Retinal pigment epithelial cell (primary cell): ENCODE measurements around the gene PIP5KL1.

ENCODE experiments used
- DNase-seq: peaks from one replicate; pipeline ENCODE4 v3.0.0-alpha.2; 2010; ENCODE audit warnings: low read depth
- H3K4me3 ChIP-seq: 2 replicates; pipeline ENCODE4 v1.5.1; 2011; ENCODE audit warnings: mild to moderate bottlenecking, low read length, control low read depth, moderate library complexity
- TF ChIP-seq, protein P1 (sequence below): conservative IDR thresholded peaks from 2 replicates; pipeline ENCODE4 v1.5.1; 2011; ENCODE audit warnings: low read depth, low read length, control low read depth, inconsistent platforms

PIP5KL1 gene

DNA sequence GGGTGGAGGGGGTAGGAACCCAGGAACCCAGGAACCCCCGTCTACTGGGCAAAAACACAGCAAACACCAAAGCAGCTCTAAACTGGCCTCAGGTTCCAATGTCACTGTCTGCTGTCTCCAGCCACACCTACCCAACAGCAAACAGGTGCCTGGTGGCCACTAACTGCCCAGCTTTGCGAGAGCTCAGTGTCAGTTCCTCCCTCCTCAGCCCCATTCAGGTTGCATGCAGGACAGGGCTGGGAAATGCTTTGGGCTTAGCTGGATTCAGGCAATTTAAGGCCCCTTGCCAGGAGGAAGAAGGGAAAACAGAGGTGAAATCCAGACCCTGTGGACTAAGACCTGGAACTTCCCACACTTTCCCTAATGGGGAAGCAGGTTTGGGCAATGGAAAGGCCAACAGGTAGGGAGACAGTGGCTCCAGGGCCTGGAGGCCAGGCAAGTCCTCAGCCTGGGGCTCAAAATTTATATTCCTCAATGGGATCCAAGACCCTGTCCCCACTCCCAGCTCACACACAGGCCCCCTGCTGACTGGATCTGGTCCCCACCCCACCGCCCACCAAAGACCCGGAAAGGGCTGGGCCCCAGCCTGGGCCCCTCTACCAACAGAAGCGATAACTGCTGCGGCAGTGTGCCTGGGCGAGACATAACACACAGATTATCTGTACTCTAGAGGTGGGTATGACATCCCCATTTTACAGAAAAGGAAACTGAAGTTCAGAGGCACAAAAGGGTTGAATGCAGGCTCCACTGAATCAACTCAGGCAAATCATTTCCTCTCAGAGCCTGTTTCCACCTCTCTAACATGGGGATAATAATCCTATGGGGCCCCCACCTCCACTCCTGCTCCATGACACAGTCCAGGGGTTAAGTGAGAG, 46.7 kb upstream of the PIP5KL1 start:
- TF ChIP-seq, protein P1, sequence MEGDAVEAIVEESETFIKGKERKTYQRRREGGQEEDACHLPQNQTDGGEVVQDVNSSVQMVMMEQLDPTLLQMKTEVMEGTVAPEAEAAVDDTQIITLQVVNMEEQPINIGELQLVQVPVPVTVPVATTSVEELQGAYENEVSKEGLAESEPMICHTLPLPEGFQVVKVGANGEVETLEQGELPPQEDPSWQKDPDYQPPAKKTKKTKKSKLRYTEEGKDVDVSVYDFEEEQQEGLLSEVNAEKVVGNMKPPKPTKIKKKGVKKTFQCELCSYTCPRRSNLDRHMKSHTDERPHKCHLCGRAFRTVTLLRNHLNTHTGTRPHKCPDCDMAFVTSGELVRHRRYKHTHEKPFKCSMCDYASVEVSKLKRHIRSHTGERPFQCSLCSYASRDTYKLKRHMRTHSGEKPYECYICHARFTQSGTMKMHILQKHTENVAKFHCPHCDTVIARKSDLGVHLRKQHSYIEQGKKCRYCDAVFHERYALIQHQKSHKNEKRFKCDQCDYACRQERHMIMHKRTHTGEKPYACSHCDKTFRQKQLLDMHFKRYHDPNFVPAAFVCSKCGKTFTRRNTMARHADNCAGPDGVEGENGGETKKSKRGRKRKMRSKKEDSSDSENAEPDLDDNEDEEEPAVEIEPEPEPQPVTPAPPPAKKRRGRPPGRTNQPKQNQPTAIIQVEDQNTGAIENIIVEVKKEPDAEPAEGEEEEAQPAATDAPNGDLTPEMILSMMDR = no peak
- H3K4me3 ChIP-seq = peak overlapping the region; percentile 83
- no peak for DNase-seq

DNA sequence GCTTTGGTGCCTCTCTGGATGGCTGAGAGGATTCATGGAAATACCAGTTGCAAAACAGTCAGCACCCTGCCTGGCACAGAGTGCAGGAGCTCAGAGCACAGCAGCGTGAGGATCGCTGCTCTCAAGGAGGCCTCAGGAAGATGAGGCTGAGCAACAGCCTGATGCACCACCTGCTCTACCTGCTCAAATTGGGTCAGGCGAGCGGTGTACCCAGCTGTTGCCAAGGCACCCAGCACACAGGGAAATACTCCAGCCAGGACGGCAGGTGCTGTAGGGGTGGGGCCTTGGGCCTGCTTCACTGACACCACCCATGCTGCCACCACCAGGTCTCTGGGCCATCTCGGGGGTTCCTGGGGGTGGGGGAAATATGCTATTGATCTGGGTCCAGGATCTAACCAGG, 45.9 kb upstream of the PIP5KL1 start:
- no peak for DNase-seq
- no peak overlapping the region for H3K4me3 ChIP-seq
- TF ChIP-seq, protein P1 = no peak

DNA sequence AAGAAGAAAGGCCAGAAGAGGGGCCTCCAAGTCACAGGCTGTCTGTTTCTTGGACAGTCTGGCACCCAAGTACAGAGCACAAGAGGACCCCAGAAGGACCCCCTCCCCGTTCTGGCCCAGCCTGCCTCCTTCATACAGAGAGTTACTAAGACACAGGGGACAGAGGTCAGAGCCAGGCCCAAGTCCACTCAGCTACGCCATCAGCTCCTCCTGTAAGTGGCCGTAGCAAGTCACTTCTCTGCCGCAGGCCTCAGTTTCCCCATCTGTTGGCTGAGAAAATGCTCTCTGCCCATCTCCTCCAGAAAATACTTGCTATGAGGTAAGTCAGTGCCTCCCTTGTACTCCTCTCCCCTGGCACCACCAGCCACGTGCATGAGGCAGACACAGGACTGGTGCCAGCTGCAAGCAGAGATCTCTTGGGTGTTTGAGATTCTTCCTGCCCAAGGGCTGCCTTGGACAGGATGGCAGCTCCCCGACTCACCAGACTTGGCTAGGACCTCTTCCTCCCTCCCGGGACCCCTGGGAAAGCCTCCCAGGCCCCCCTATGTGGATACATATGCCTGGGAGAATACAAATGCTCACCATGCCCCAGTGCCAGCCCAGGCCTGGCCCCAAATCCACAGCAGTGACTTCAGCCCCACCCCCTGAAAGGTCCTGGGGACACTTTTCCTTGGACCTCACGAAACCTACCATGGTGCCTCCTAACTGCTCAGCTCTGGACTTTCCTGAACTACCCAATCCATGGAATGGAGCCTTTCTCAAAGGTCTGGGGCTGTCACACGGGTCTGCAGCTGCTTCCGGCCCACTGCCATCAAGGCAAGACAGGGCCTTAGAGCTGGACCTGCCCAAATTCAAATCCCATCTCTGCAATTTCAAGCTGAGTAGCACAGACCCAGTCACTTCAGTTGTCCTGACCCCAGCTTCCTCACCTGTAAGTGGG, 45.1 kb upstream of the PIP5KL1 start:
- TF ChIP-seq, protein P1 = no peak
- no peak overlapping the region for H3K4me3 ChIP-seq
- no peak for DNase-seq

DNA sequence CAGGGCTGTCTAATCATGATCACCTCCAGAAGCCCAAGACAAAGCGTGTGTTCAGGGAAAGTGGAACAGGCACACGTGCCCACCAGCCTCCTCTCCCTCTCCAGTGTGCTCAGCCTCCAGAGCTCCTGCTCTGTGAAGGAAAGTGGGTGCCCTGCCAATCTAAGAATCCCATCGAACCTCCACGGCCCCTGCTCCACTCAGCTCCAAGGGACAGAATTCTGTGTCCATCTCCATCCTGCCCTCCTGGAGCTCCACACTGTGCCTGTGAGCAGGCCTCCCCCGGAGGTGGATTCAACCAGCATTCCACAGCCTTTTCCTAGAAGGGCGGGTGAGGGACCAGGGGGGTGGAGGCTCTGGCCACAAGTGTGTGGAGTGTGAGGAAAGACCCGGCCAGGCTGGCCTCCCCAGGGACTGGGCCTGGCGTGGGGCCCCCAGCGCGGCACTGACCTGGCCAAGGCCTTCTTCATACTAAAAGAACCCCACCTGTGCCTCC, 44.2 kb upstream of the PIP5KL1 start:
- TF ChIP-seq, protein P1 = no peak
- no peak for DNase-seq
- no peak overlapping the region for H3K4me3 ChIP-seq

DNA sequence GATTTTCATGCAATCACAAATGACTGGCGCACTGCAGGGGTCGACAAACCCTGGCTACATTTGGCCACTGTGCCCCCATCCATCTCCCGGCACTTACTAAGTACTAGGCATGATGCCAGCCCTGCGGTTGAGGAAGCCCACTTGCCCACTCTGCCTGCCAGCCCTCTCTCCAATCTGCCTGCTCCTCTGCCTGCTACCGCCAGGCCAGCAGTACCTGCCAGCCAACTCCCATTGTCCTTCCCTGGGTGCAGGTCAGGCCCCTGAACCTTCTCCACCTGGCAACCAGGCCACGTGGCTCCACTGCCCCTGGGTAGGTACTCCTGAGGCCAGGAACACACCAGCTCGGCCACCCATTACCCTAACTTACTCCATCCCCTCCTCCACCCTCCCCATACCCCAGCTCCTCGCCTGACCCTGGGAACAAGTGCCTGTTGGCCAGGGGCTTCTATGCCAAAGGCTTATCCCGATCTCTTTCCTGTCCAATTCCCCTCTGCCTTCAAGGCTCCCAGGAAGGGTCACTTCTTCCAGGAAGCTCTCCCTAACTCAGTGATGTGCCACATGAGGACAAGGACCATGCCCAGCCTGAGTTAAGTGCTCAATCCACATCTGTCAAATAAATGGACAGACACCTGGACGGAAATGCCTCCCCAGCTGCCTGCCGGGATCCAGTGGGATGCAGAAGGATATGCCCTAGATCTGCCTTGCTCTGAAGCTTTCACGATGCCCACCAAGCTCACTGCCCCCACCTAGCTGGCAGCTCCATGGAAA, 43.6 kb upstream of the PIP5KL1 start:
- DNase-seq = no peak
- TF ChIP-seq, protein P1 = no peak
- H3K4me3 ChIP-seq = no peak overlapping the region

DNA sequence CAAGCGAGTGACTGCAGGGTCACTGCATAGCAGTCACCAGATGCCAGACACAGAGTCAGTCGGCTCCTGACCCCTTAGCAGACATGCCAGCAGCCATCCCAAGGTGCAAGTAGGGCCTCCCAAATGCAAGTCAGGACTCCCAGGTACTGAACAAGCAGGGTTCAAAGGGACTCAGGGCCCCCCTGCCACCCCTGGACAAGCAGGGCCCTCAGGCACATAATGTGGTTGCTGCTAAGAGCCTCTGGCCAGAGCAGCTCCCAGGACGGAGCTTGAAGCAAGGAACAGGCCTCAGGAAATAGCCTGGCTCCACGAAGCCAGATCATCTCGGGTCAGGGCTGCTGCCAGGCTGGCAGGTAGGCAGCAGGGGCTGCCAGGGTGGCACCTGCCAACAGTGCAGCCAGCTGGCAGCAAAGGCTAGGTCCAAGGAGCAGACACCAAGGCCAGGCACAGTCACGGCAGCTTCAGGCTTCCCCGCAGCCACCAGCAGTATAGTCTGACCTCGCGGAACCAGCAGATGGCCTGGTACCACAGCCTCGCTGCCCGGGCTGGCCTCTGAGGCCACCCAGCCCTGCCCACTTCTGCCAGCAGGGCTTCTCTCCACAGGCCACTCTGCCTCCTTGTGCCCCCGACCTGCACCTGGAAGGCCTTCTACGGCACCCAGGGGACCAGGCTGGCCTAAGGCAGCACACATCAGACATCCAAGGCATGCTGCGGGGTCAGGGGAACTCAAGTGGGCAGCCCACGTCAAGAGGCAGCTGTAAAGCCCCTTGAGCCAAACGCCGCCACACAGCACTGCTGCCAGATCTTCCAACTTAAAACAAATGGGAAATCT, 42.8 kb upstream of the PIP5KL1 start:
- TF ChIP-seq, protein P1 = no peak
- DNase-seq = no peak
- no peak overlapping the region for H3K4me3 ChIP-seq
